A673 (cell line): ENCODE results near the gene SPAST.

Experiments
- EZH2 ChIP-seq: fragments of 200-600 bp; sonication (generic); IDR thresholded peaks from 2 replicates; pipeline ENCODE4 v1.6.1; 2017; ENCODE audit warnings: borderline replicate concordance, low read depth, mild to moderate bottlenecking, mixed read lengths, antibody characterized with exemption, low read length; ENCODE audit not compliant: poor library complexity, severe bottlenecking
- TF ChIP-seq, protein P1 (sequence below): fragments of 300-800, 200-600 bp; sonication (generic); conservative IDR thresholded peaks from 2 replicates; pipeline ENCODE4 v1.5.1; 2017; ENCODE audit warnings: low read depth, mild to moderate bottlenecking, antibody characterized with exemption, low read length, moderate library complexity, mixed read lengths

DNA sequence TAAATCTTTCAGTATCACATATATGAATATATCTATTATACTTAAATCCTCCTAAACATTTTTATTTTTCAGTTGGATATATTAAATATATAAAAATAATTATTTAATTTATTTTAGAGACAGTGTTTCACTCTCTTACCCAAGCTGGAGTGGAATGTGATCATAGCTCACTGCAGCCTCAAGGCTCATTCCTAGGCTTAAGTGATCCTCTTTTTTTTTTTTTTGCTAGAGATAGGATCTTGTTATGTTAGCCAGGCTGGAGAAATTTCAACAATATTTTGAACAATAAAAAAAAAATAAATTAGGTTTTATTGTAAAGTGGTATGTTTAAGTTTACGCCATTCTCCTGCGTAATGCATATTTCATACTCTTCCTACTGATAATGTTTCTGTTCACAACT, 4.2 kb downstream of the SPAST start:
- no peak for TF ChIP-seq EZH2
- TF ChIP-seq, protein P1, sequence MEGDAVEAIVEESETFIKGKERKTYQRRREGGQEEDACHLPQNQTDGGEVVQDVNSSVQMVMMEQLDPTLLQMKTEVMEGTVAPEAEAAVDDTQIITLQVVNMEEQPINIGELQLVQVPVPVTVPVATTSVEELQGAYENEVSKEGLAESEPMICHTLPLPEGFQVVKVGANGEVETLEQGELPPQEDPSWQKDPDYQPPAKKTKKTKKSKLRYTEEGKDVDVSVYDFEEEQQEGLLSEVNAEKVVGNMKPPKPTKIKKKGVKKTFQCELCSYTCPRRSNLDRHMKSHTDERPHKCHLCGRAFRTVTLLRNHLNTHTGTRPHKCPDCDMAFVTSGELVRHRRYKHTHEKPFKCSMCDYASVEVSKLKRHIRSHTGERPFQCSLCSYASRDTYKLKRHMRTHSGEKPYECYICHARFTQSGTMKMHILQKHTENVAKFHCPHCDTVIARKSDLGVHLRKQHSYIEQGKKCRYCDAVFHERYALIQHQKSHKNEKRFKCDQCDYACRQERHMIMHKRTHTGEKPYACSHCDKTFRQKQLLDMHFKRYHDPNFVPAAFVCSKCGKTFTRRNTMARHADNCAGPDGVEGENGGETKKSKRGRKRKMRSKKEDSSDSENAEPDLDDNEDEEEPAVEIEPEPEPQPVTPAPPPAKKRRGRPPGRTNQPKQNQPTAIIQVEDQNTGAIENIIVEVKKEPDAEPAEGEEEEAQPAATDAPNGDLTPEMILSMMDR, result no peak
